Neutrophil (primary cell): ENCODE results near the gene SBNO2.

ENCODE experiments used
- H3K27ac ChIP-seq: fragments of 200-600 bp; sonication (generic); 2 replicates; pipeline ENCODE4 v1.5.1; 2016; ENCODE audit warnings: mild to moderate bottlenecking, moderate library complexity
- H3K27me3 ChIP-seq: fragments of 200-600 bp; sonication (generic); 2 replicates; pipeline ENCODE4 v1.6.0; 2016; ENCODE audit warnings: mild to moderate bottlenecking
- H3K36me3 ChIP-seq: fragments of 200-600 bp; sonication (generic); 2 replicates; pipeline ENCODE4 v1.5.1; 2017
- H3K4me1 ChIP-seq, 2 experiments: fragments of 200-600 bp in 1 of 2; sonication (generic) in 1 of 2; 1 replicate in 1 of 2; 2 replicates in 1 of 2; pipeline versions ENCODE4 v1.5.1 to v1.6.1; 2013 to 2016; ENCODE audit warnings: low read depth in 1 of 2, low read length in 1 of 2, mild to moderate bottlenecking in 1 of 2, moderate library complexity in 1 of 2; ENCODE audit not compliant: control insufficient read depth in 1 of 2, insufficient read depth in 1 of 2
- H3K4me3 ChIP-seq, 2 experiments: fragments of 200-600 bp in 1 of 2; sonication (generic) in 1 of 2; 1 replicate in 1 of 2; 2 replicates in 1 of 2; pipeline ENCODE4 v1.5.1; 2013 to 2016; ENCODE audit warnings: low read depth in 1 of 2, low read length in 1 of 2, mild to moderate bottlenecking in 1 of 2, moderate library complexity in 1 of 2
- H3K9me3 ChIP-seq: fragments of 200-600 bp; sonication (generic); 2 replicates; pipeline ENCODE4 v1.5.1; 2016
- CTCF ChIP-seq: fragments of 200-600 bp; sonication (generic); IDR thresholded peaks from 2 replicates; pipeline ENCODE4 v1.5.1; 2016; ENCODE audit warnings: antibody characterized with exemption

Gene SBNO2

DNA sequence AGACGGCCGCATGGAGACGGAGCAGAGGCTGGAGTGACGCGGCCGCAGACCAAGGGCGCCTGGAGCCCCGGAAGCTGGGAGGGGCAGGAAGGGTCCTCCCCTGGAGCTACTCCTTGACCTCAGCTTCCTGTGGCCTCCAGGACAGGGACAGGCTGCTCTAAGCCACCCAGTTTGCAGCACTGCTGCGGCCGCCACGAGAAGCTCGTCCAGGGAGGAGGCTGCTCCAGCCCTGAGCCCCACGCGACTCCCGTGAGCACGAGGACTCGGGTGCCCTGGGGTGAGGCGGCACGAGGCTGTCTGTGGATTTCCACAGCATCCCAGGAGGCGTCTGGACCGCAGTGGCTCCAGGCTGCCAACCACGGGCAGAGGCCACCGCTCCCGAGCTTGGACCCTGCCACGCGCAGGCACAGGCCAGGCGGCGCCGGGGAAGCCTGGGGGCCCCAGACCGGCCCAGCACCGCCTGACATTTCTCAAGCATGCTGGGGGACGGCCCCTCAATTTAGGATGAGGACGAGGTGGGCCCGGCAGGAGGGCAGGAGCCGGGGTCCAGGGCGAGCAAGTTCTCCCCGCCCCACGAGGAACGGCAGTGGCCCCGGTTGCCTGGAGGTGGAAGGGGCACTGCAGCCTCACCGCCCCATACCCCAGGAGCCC is 10.7 kb downstream of the SBNO2 start:
- H3K9me3 ChIP-seq: no peaks in the 10 kb centered on the region
- H3K4me3 ChIP-seq: no peak overlapping the region
- no peaks in the 10 kb centered on the region for H3K27me3 ChIP-seq
- TF ChIP-seq CTCF: no peak
- peaks cover 25% of the 10 kb centered on the region for H3K36me3 ChIP-seq
- H3K27ac ChIP-seq: peak overlapping the region; percentile 76
- H3K4me1 ChIP-seq: peaks cover 17 to 32% of the 10 kb centered on the region in 2 experiments

DNA sequence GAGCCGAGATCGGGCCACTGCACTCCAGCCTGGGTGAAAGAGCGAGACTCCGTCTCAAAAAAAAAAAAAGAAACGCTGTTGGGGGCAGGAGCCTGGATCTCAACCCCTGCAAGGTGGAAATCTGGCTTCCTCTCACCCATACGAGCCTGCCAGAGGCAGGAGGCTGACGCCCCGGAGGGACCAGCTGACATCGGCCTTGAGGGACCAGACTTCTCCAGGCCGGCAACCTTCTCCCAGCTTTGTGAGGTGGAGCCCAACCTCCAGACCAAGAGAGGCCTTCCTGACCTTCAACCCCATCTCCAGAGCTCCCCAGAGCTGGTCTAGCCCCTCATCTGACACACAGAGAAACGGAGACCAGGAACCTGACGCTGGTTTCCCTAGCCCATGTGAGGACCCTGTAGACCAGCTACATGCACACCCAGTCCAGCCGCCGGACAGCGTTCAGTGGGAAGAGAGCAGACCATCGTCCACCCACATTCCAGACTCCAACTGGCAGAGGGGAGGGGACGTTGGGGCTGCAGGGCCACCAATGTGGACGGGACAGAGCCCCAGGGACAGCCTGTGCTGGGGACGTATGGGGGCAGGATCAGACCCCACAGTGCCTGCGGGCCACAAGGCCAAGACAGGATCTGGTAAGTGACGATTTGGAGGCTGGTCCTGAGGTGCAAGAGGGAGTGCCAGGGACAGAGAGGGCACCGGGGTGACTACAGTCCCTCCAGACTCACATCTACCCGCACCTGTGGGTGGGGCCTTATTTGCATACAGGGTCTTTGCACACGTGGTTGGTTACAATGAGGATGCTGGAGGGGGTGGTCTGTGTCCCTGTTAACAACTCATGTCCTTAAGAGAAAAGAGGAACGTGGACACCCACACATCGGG is 11.4 kb downstream of the SBNO2 start:
- no peak for TF ChIP-seq CTCF
- no peaks in the 10 kb centered on the region for H3K9me3 ChIP-seq

GRCh38 chr19:1161716-1162115 is 12.4 kb downstream of the SBNO2 start:
- Histone ChIP-seq H3K4me3 (no peak overlapping the region), H3K4me1 (peaks cover 17 to 35% of the 10 kb centered on the region in 2 experiments), H3K27me3 (no peaks in the 10 kb centered on the region), H3K36me3 (peaks cover 24% of the 10 kb centered on the region), H3K9me3 (no peaks in the 10 kb centered on the region), H3K27ac (no peak overlapping the region)
- no peak for TF ChIP-seq CTCF

More for the DNA sequence above, 11.4 kb downstream of the SBNO2 start:
- Histone ChIP-seq H3K27me3 (no peaks in the 10 kb centered on the region), H3K4me3 (no peak overlapping the region), H3K27ac (peak overlapping the region; percentile 76), H3K36me3 (peaks cover 26% of the 10 kb centered on the region), H3K4me1 (peaks cover 17 to 32% of the 10 kb centered on the region in 2 experiments)

GRCh38 chr19:1159864-1160595 is 14.0 kb downstream of the SBNO2 start:
- no peak overlapping the region for H3K27ac ChIP-seq
- no peaks in the 10 kb centered on the region for H3K9me3 ChIP-seq
- peaks cover 17% of the 10 kb centered on the region for H3K36me3 ChIP-seq
- no peak for TF ChIP-seq CTCF
- no peaks in the 10 kb centered on the region for H3K27me3 ChIP-seq
- H3K4me3 ChIP-seq: no peak overlapping the region
- peaks cover 26 to 48% of the 10 kb centered on the region in 2 experiments for H3K4me1 ChIP-seq

- Histone ChIP-seq H3K36me3 (peaks cover 20% of the 10 kb centered on the region), H3K4me1 (peaks cover 30 to 54% of the 10 kb centered on the region in 2 experiments)
These were observed 15.1 kb downstream of the SBNO2 start for GRCh38 chr19:1158885-1159448.

More at GRCh38 chr19:1158885-1159448, 15.1 kb downstream of the SBNO2 start:
- TF ChIP-seq CTCF: no peak
- Histone ChIP-seq H3K9me3 (no peaks in the 10 kb centered on the region), H3K4me3 (no peak overlapping the region), H3K27ac (no peak overlapping the region), H3K27me3 (no peaks in the 10 kb centered on the region)
